Loucy (cell line): ENCODE results near the gene LRIG1.

ENCODE experiments used
- H2AFZ ChIP-seq: fragments of 200-600 bp; sonication (generic); 2 replicates; pipeline ENCODE4 v1.6.0; 2016; ENCODE audit warnings: antibody characterized with exemption, mild to moderate bottlenecking, low read length, moderate library complexity
- H3F3A ChIP-seq: fragments of 200-600 bp; 2 replicates; pipeline ENCODE4 v1.6.0; 2016; ENCODE audit warnings: antibody characterized with exemption, low read depth, mild to moderate bottlenecking
- H3K27me3 ChIP-seq: fragments of 200-600 bp; sonication (generic); 2 replicates; pipeline ENCODE4 v1.6.1; 2014; ENCODE audit warnings: low read length, mild to moderate bottlenecking; ENCODE audit not compliant: insufficient read depth, poor library complexity, severe bottlenecking
- H3K36me3 ChIP-seq: fragments of 200-600 bp; sonication (generic); 2 replicates; pipeline ENCODE4 v1.6.1; 2016; ENCODE audit warnings: low read length; ENCODE audit not compliant: insufficient read depth
- H3K4me1 ChIP-seq: fragments of 200-600 bp; sonication (generic); 2 replicates; pipeline ENCODE4 v1.5.1; 2014; ENCODE audit warnings: low read length, mild to moderate bottlenecking; ENCODE audit not compliant: insufficient read depth, poor library complexity, severe bottlenecking
- H3K4me2 ChIP-seq: fragments of 200-600 bp; sonication (generic); 2 replicates; pipeline ENCODE4 v1.6.0; 2014; ENCODE audit warnings: antibody characterized with exemption, low read length, low read depth, mild to moderate bottlenecking; ENCODE audit not compliant: poor library complexity, severe bottlenecking
- H3K4me3 ChIP-seq: fragments of 200-600 bp; sonication (generic); 2 replicates; pipeline ENCODE4 v1.5.1; 2014; ENCODE audit warnings: low read length, mild to moderate bottlenecking, mixed read lengths; ENCODE audit not compliant: poor library complexity, severe bottlenecking
- H3K79me2 ChIP-seq: fragments of 200-600 bp; sonication (generic); 2 replicates; pipeline ENCODE4 v1.6.1; 2014; ENCODE audit warnings: low read length; ENCODE audit not compliant: insufficient read depth
- H3K9ac ChIP-seq: fragments of 200-600 bp; sonication (generic); 2 replicates; pipeline ENCODE4 v1.6.0; 2014; ENCODE audit warnings: mild to moderate bottlenecking, low read depth, low read length, moderate library complexity; ENCODE audit not compliant: poor library complexity, severe bottlenecking
- H3K9me2 ChIP-seq: fragments of 200-600 bp; sonication (generic); replicated peaks from 2 replicates; pipeline ENCODE4 v1.6.1; 2016; ENCODE audit warnings: low read depth, low read length, mixed read lengths
- H3K9me3 ChIP-seq: fragments of 200-600 bp; sonication (generic); 2 replicates; pipeline ENCODE4 v1.6.1; 2014; ENCODE audit warnings: mild to moderate bottlenecking, antibody characterized with exemption, low read length, low read depth; ENCODE audit not compliant: insufficient read depth
- H4K20me1 ChIP-seq: fragments of 200-600 bp; sonication (generic); 2 replicates; pipeline ENCODE4 v1.6.0; 2014; ENCODE audit warnings: antibody characterized with exemption, low read length, mild to moderate bottlenecking; ENCODE audit not compliant: insufficient read depth, poor library complexity, severe bottlenecking
- EZH2phosphoT487 ChIP-seq: fragments of 200-600 bp; IDR thresholded peaks from 2 replicates; pipeline ENCODE4 v1.6.1; 2018; ENCODE audit warnings: antibody characterized with exemption, mild to moderate bottlenecking, moderate library complexity, borderline replicate concordance
- TF ChIP-seq, protein P1 (sequence below): fragments of 200-600 bp; sonication (generic); conservative IDR thresholded peaks from 2 replicates; pipeline ENCODE4 v1.5.1; 2014; ENCODE audit warnings: mild to moderate bottlenecking, antibody characterized with exemption, low read length

LRIG1 gene

DNA sequence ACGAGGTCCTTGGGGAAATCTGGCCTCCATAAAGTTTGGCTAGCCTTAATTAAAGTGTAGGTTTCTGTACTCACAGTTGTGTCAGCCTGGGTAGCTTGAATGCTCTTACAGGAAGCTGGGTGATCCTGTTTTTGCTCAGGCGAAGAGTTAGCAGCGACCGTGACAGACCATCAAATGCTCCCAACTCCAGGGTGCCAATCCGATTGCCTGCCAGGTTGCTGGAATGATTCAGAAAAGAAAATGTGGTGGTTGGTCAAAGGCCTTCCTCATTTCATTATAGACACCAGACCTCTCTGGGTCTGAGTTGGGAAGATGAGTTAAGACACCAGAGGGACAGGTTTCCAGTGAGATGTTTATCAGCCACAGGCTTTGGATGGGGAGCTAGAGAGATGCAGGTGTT, 86.0 kb downstream of the LRIG1 start:
- Histone ChIP-seq H3K9me2 (no peaks in the 10 kb centered on the region), H2AFZ (no peak overlapping the region), H3K9ac (no peak overlapping the region), H3F3A (no peaks in the 10 kb centered on the region), H3K36me3 (peaks cover 70% of the 10 kb centered on the region), H4K20me1 (no peaks in the 10 kb centered on the region), H3K79me2 (peaks cover 46% of the 10 kb centered on the region), H3K4me2 (no peak overlapping the region), H3K27me3 (no peaks in the 10 kb centered on the region), H3K4me1 (peaks cover 25% of the 10 kb centered on the region), H3K4me3 (no peak overlapping the region), H3K9me3 (no peaks in the 10 kb centered on the region)
- TF ChIP-seq, protein P1, sequence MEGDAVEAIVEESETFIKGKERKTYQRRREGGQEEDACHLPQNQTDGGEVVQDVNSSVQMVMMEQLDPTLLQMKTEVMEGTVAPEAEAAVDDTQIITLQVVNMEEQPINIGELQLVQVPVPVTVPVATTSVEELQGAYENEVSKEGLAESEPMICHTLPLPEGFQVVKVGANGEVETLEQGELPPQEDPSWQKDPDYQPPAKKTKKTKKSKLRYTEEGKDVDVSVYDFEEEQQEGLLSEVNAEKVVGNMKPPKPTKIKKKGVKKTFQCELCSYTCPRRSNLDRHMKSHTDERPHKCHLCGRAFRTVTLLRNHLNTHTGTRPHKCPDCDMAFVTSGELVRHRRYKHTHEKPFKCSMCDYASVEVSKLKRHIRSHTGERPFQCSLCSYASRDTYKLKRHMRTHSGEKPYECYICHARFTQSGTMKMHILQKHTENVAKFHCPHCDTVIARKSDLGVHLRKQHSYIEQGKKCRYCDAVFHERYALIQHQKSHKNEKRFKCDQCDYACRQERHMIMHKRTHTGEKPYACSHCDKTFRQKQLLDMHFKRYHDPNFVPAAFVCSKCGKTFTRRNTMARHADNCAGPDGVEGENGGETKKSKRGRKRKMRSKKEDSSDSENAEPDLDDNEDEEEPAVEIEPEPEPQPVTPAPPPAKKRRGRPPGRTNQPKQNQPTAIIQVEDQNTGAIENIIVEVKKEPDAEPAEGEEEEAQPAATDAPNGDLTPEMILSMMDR = no peak
- TF ChIP-seq EZH2phosphoT487 = no peak

DNA sequence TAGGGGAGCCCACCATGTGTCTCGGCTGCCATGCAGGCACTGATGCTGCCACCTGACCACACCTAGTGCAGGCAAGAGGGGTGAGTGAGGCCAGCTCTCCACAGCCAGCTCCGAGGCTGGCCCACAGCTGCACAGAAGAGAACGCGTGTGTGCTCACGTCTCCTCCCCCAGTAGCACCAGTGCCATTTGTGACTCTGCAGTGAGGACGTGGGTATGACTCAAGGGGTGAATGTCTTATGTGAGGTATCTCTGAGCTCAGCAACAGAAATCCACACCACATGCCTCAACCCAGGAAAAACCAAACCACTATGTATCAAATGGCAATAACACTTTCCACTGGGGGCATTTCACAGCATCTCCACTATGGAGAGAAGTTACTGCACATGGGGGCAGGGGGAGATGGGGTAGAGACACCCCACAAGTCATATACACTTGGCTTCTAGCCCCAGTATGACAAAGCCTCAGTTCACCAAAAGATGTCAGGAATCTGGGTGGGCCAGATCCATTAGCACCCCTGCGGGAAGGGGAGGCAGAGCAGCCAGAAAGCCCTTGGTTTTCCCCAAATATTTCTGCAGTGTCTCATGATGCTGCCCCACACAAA, 87.6 kb downstream of the LRIG1 start:
- H3K27me3 ChIP-seq = no peaks in the 10 kb centered on the region
- peaks cover 30% of the 10 kb centered on the region for H3K79me2 ChIP-seq
- H4K20me1 ChIP-seq = no peaks in the 10 kb centered on the region
- H3K36me3 ChIP-seq = peaks cover 82% of the 10 kb centered on the region
- H2AFZ ChIP-seq = no peak overlapping the region
- no peak overlapping the region for H3K9ac ChIP-seq
- TF ChIP-seq EZH2phosphoT487 = no peak
- TF ChIP-seq, protein P1 = no peak
- peaks cover 17% of the 10 kb centered on the region for H3K4me1 ChIP-seq
- H3K9me3 ChIP-seq = no peaks in the 10 kb centered on the region
- no peaks in the 10 kb centered on the region for H3F3A ChIP-seq
- no peaks in the 10 kb centered on the region for H3K9me2 ChIP-seq
- H3K4me2 ChIP-seq = no peak overlapping the region
- H3K4me3 ChIP-seq = no peak overlapping the region

DNA sequence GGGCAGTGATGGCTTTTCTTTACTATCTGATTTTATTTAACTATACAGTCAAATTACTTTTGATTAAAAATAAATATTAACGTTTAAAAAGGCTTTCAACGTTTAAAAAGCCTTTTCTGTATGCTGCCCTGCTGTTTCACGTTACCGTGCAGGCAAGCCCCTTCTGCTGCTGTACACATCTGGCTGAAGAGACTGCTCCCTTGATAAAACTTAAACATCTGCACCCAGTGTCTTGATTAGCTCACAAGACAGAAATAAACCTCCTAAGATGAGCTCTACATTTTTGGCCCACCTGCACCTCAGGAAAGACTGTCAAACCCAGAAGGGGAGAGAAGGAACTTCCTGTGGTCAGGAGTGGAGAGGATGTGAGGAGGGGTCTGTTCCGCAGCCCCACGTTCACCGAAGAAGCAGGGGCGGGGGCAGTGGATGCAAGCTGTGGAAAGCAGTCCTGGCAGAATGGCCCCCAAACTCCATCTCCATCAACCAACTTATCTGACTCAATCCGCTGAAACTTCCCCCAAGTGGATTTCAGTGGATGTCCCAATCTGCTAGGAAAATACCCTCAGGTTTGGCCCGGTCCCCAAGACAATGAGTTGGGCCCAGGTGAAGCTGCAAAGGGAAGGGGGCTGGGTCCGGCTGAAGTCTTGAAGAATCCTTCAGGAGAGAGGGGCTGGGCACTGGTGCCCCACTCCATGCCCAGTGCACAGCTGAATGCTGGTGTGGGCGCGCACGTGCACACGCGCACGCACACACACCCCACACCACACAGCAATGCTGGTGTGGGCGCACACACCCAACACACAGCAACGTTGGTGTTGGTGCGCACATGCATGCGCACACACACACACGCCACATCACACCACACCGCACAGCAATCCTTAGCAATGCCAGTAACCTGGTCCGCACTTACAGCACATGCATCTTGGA, 88.6 kb downstream of the LRIG1 start:
- peaks cover 17% of the 10 kb centered on the region for H3K4me1 ChIP-seq
- H3K9me2 ChIP-seq = no peaks in the 10 kb centered on the region
- no peak overlapping the region for H3K9ac ChIP-seq
- no peak overlapping the region for H2AFZ ChIP-seq
- H3K36me3 ChIP-seq = peaks cover 88% of the 10 kb centered on the region
- H3K27me3 ChIP-seq = no peaks in the 10 kb centered on the region
- no peak overlapping the region for H3K4me3 ChIP-seq
- no peak for TF ChIP-seq EZH2phosphoT487
- TF ChIP-seq, protein P1 = no peak
- H3K4me2 ChIP-seq = no peak overlapping the region
- no peaks in the 10 kb centered on the region for H3F3A ChIP-seq
- H3K79me2 ChIP-seq = peaks cover 19% of the 10 kb centered on the region
- peaks cover 4% of the 10 kb centered on the region for H4K20me1 ChIP-seq
- no peaks in the 10 kb centered on the region for H3K9me3 ChIP-seq
